ENCODE data around the gene CLIP2.
"Not testable (repeated sequence)": the region's sequence is repeated elsewhere in the genome, so short reads cannot be mapped to it uniquely, and the experiment has no call there.

The CLIP2 gene

DNA sequence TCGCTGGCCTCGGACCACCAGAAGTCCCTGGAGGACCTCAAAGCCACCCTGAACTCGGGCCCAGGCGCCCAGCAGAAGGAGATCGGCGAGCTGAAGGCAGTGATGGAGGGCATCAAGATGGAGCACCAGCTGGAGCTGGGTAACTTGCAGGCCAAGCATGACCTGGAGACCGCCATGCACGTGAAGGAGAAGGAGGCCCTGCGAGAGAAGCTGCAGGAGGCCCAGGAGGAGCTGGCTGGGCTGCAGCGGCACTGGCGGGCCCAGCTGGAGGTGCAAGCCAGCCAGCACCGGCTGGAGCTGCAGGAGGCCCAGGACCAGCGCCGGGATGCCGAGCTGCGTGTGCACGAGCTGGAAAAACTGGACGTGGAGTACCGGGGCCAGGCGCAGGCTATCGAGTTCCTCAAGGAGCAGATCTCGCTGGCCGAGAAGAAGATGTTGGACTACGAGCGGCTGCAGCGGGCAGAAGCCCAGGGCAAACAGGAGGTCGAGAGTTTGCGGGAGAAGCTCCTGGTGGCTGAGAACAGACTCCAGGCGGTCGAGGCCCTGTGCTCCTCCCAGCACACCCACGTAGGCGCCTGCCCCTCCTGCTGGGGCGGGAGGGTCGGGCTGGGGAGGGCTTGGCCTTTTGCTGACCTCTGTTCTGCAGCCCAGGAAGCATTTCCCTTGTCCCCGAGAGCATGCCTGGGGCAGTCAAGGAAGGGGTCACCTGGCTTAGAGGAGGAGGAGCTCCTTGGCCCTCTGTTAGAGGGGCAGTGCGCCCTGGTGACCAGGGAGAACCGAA, 87.2 kb downstream of the CLIP2 start:
- no peak for DNase-seq (ENCODE audit: extremely low read depth, insufficient read length)
- H3K4me3 ChIP-seq (replicated peaks; ENCODE audit: low read depth, low read length) = no peak overlapping the region
- H3K27me3 ChIP-seq (replicated peaks; ENCODE audit: control insufficient read depth, insufficient read depth, low read length) = no peaks in the 10 kb centered on the region
- peaks cover 16% of the 10 kb centered on the region for H3K36me3 ChIP-seq (ENCODE audit: control insufficient read depth, insufficient read depth, low read length)
- TF ChIP-seq, protein P1, sequence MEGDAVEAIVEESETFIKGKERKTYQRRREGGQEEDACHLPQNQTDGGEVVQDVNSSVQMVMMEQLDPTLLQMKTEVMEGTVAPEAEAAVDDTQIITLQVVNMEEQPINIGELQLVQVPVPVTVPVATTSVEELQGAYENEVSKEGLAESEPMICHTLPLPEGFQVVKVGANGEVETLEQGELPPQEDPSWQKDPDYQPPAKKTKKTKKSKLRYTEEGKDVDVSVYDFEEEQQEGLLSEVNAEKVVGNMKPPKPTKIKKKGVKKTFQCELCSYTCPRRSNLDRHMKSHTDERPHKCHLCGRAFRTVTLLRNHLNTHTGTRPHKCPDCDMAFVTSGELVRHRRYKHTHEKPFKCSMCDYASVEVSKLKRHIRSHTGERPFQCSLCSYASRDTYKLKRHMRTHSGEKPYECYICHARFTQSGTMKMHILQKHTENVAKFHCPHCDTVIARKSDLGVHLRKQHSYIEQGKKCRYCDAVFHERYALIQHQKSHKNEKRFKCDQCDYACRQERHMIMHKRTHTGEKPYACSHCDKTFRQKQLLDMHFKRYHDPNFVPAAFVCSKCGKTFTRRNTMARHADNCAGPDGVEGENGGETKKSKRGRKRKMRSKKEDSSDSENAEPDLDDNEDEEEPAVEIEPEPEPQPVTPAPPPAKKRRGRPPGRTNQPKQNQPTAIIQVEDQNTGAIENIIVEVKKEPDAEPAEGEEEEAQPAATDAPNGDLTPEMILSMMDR (IDR thresholded peaks at IDR 0.05; ENCODE audit: insufficient read depth, low read length, poor library complexity, severe bottlenecking) = no peak

DNA sequence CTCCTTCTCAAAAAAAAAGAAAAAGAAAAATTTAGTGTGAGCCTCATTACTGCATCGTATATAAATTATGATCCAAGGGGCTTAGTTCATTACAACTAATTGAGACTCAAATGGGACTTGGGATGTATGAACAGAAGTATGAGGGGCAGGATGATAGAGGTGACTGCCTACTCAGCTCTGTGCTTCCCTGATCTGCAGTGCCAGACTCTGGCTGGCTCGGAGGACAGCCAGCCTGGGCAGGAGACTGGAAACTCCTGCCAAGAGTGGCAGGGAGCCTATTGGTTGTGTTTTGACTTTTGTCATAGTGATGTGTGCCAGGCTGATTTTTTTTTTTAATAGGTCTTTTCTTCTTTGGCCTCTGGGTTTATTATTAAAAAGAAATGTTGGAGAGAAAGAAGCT, 90.7 kb downstream of the CLIP2 start:
- no peak overlapping the region for H3K4me3 ChIP-seq (replicated peaks; ENCODE audit: low read depth, low read length)
- no peak for DNase-seq (ENCODE audit: extremely low read depth, insufficient read length)
- peaks cover 16% of the 10 kb centered on the region for H3K36me3 ChIP-seq (ENCODE audit: control insufficient read depth, insufficient read depth, low read length)
- TF ChIP-seq, protein P1 (IDR thresholded peaks at IDR 0.05; ENCODE audit: insufficient read depth, low read length, poor library complexity, severe bottlenecking) = no peak
- no peaks in the 10 kb centered on the region for H3K27me3 ChIP-seq (replicated peaks; ENCODE audit: control insufficient read depth, insufficient read depth, low read length)

DNA sequence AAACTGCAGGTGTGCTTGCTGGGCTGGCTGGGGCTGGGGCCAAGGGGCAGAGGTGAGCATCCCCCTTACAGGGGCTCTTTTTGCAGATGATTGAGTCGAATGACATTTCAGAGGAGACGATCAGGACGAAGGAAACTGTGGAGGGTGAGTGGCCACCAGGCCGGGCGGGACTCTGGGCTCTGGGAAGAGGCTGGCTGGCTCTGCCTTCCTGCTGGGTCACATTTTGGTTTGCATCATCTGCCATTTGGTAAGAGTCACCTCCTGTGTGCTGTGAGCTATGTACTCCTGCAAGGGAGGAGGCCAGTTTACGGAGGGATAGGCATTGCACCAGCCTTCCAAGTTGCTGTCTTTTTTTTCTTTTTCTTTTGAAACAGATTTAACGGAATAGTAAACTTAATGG, 91.5 kb downstream of the CLIP2 start:
- H3K27me3 ChIP-seq (replicated peaks; ENCODE audit: control insufficient read depth, insufficient read depth, low read length) = no peaks in the 10 kb centered on the region

DNA sequence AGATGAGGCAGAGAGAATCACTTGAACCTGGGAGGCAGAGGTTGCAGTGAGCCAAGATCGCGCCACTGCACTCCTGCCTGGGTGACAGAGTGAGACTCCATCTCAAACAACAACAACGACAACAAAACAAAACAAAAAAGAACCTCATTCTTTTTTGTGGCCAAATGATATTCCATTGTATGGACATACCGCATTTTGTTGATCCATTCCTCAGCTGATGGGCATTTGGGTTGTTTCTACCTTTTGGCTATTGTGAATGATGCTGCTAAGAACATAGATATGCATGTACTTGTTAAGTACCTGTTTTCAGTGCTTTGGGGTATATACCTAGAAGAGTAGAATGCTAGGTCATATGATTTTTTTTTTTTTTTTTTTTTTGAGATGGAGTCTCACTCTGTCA, 94.9 kb downstream of the CLIP2 start:
- not testable (repeated sequence) for H3K27me3 ChIP-seq (replicated peaks; ENCODE audit: control insufficient read depth, insufficient read depth, low read length); DNase-seq (ENCODE audit: extremely low read depth, insufficient read length); H3K4me3 ChIP-seq (replicated peaks; ENCODE audit: low read depth, low read length)
- H3K36me3 ChIP-seq (ENCODE audit: control insufficient read depth, insufficient read depth, low read length) = peaks cover 10% of the 10 kb centered on the region

More for the DNA sequence above, 91.5 kb downstream of the CLIP2 start:
- TF ChIP-seq, protein P1 (IDR thresholded peaks at IDR 0.05; ENCODE audit: insufficient read depth, low read length, poor library complexity, severe bottlenecking) = no peak
- no peak for DNase-seq (ENCODE audit: extremely low read depth, insufficient read length)
- Histone ChIP-seq H3K36me3 (ENCODE audit: control insufficient read depth, insufficient read depth, low read length) (peaks cover 13% of the 10 kb centered on the region), H3K4me3 (replicated peaks; ENCODE audit: low read depth, low read length) (no peak overlapping the region)

DNA sequence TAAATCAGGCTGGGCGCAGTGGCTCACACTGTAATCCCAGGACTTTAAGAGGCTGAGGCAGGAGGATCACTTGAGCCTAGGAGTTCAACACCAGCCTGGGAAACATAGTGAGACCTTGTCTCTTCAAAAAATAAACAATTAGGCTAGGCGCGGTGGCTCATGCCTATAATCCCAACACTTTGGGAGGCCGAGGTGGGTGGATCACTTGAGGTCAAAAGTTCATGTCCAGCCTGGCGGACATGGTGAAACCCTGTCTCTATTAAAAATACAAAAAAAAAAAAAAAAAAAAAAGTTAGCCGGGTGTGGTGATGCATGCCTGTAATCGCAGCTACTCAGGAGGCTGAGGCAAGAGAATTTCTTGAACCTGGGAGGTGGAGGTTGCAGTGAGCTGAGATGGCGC, 95.6 kb downstream of the CLIP2 start:
- not testable (repeated sequence) for DNase-seq (ENCODE audit: extremely low read depth, insufficient read length); H3K27me3 ChIP-seq (replicated peaks; ENCODE audit: control insufficient read depth, insufficient read depth, low read length); H3K4me3 ChIP-seq (replicated peaks; ENCODE audit: low read depth, low read length)
- peaks cover 12% of the 10 kb centered on the region for H3K36me3 ChIP-seq (ENCODE audit: control insufficient read depth, insufficient read depth, low read length)

DNA sequence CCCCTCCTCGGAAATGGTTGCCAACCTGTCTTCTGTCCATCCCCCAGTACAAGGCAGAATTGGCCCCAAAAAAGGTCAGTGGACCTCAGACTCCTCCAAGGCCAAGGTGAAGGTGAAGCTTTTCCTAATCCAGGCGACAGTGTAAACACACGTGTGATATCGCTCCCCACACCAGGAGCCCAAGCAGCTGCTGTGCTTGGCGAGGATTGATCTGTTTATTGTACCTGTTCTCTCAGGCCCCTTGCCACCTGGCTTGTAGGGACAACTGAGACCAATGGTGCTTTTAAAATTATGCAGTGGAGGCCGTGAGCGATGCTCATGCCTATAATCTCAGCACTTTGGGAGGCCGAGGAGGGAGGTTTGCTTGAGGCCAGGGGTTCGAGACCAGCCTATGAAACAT, 98.4 kb downstream of the CLIP2 start:
- DNase-seq (ENCODE audit: extremely low read depth, insufficient read length) = no peak
- peaks cover 11% of the 10 kb centered on the region for H3K36me3 ChIP-seq (ENCODE audit: control insufficient read depth, insufficient read depth, low read length)
- TF ChIP-seq, protein P1 (IDR thresholded peaks at IDR 0.05; ENCODE audit: insufficient read depth, low read length, poor library complexity, severe bottlenecking) = no peak
- no peaks in the 10 kb centered on the region for H3K27me3 ChIP-seq (replicated peaks; ENCODE audit: control insufficient read depth, insufficient read depth, low read length)
- no peak overlapping the region for H3K4me3 ChIP-seq (replicated peaks; ENCODE audit: low read depth, low read length)

Data from GM06990 (cell line).